Embryonic facial prominence (tissue), 1 donor: ENCODE measurements around the gene STK11IP.

Experiments used
- DNase-seq: peaks from one replicate; pipeline ENCODE4 v3.0.0-alpha.2; 2016; ENCODE audit errors: extremely low spot score

STK11IP gene

GRCh38 chr2:219634171-219634940, 36.7 kb downstream of the STK11IP start:
- DNase-seq, result no peak

- DNase-seq, result no peak
These were observed 37.5 kb downstream of the STK11IP start for GRCh38 chr2:219634951-219635751.

GRCh38 chr2:219636144-219636915, 38.7 kb downstream of the STK11IP start:
- no peak for DNase-seq

- DNase-seq, result no peak
These were observed 39.5 kb downstream of the STK11IP start for GRCh38 chr2:219636941-219637841.

- DNase-seq, result no peak
These were observed 40.2 kb downstream of the STK11IP start for GRCh38 chr2:219637842-219638185.

GRCh38 chr2:219638217-219638947, 40.7 kb downstream of the STK11IP start:
- DNase-seq, result no peak

GRCh38 chr2:219638948-219639755, 41.5 kb downstream of the STK11IP start:
- DNase-seq, result no peak

- DNase-seq, result no peak
These were observed 43.9 kb downstream of the STK11IP start for GRCh38 chr2:219641390-219642068.

- DNase-seq, result no peak
These were observed 44.4 kb downstream of the STK11IP start for GRCh38 chr2:219642069-219642454.

GRCh38 chr2:219642465-219643083, 44.9 kb downstream of the STK11IP start:
- DNase-seq, result peak; percentile 90

GRCh38 chr2:219643084-219643473, 45.4 kb downstream of the STK11IP start:
- no peak for DNase-seq

- DNase-seq, result no peak
These were observed 46.2 kb downstream of the STK11IP start for GRCh38 chr2:219643788-219644398.

GRCh38 chr2:219644801-219645480, 47.3 kb downstream of the STK11IP start:
- no peak for DNase-seq

- DNase-seq, result no peak
These were observed 48.2 kb downstream of the STK11IP start for GRCh38 chr2:219645631-219646527.

GRCh38 chr2:219648176-219648575, 50.5 kb downstream of the STK11IP start:
- DNase-seq, result no peak

GRCh38 chr2:219648963-219649362, 51.3 kb downstream of the STK11IP start:
- no peak for DNase-seq
